Neural progenitor cell (in vitro differentiated cells): ENCODE measurements around the gene NUBPL. TPM values are rescaled to one million over a fixed set of nuclear protein-coding genes. Genes with fewer than 3 reads are reported as not detected.

Source experiments
- DNase-seq: peaks from one replicate; pipeline ENCODE4 v3.0.0-alpha.2; 2016; ENCODE audit warnings: low spot score
- H2AFZ ChIP-seq: fragments of 200-600 bp; sonication (generic); replicated peaks from 2 replicates; pipeline ENCODE4 v1.6.1; 2016; ENCODE audit warnings: antibody characterized with exemption
- H3F3A ChIP-seq: fragments of 200-600 bp; sonication (generic); 2 replicates; pipeline ENCODE4 v1.6.1; 2016; ENCODE audit warnings: antibody characterized with exemption, low read depth
- H3K27ac ChIP-seq: fragments of 200-600 bp; sonication (generic); 2 replicates; pipeline ENCODE4 v1.5.1; 2016; ENCODE audit warnings: mild to moderate bottlenecking
- H3K27me3 ChIP-seq: fragments of 200-600 bp; sonication (generic); 2 replicates; pipeline ENCODE4 v1.6.1; 2016; ENCODE audit warnings: mild to moderate bottlenecking, moderate library complexity
- H3K36me3 ChIP-seq: fragments of 200-600 bp; sonication (generic); 2 replicates; pipeline ENCODE4 v1.5.1; 2016
- H3K4me1 ChIP-seq: fragments of 200-600 bp; sonication (generic); 2 replicates; pipeline ENCODE4 v1.6.1; 2016; ENCODE audit warnings: mixed run types
- H3K4me2 ChIP-seq: fragments of 200-600 bp; sonication (generic); 2 replicates; pipeline ENCODE4 v1.6.1; 2016
- H3K4me3 ChIP-seq: fragments of 200-600 bp; sonication (generic); 2 replicates; pipeline ENCODE4 v1.5.1; 2016
- H3K79me2 ChIP-seq: fragments of 200-600 bp; sonication (generic); 2 replicates; pipeline ENCODE4 v1.6.1; 2016; ENCODE audit warnings: low read depth
- H3K9ac ChIP-seq: fragments of 200-600 bp; sonication (generic); 2 replicates; pipeline ENCODE4 v1.6.1; 2016
- H3K9me3 ChIP-seq: fragments of 200-600 bp; sonication (generic); 2 replicates; pipeline ENCODE4 v1.5.1; 2016; ENCODE audit warnings: low read depth
- H4K20me1 ChIP-seq: fragments of 200-600 bp; sonication (generic); 2 replicates; pipeline ENCODE4 v1.6.1; 2016; ENCODE audit warnings: low read depth
- H3K27ac Mint-ChIP-seq: 3 replicates; pipeline ENCODE4 v1.8.0; 2021; ENCODE audit warnings: mixed read lengths
- H3K27me3 Mint-ChIP-seq: 2 replicates; pipeline ENCODE4 v1.8.0; 2022; ENCODE audit warnings: low read depth, mild to moderate bottlenecking, inconsistent platforms, moderate library complexity, mixed read lengths; ENCODE audit not compliant: insufficient read depth
- H3K36me3 Mint-ChIP-seq: 3 replicates; pipeline ENCODE4 v1.8.0; 2021; ENCODE audit warnings: mixed read lengths
- H3K4me1 Mint-ChIP-seq: 3 replicates; pipeline ENCODE4 v1.8.0; 2021; ENCODE audit warnings: mixed read lengths
- H3K4me3 Mint-ChIP-seq: 3 replicates; pipeline ENCODE4 v1.8.0; 2021; ENCODE audit warnings: mild to moderate bottlenecking, moderate library complexity, mixed read lengths
- H3K9me3 Mint-ChIP-seq: 3 replicates; pipeline ENCODE4 v1.8.0; 2020; ENCODE audit warnings: mixed read lengths
- CTCF ChIP-seq: fragments of 200-600 bp; sonication (generic); IDR thresholded peaks from 2 replicates; pipeline ENCODE4 v1.5.1; 2017; ENCODE audit warnings: antibody characterized with exemption, mild to moderate bottlenecking
- EZH2 ChIP-seq: fragments of 200-600 bp; sonication (generic); IDR thresholded peaks from 2 replicates; pipeline ENCODE4 v1.6.1; 2017; ENCODE audit warnings: antibody characterized with exemption, mild to moderate bottlenecking, moderate library complexity
- EZH2phosphoT487 ChIP-seq: fragments of 200-600 bp; sonication (generic); IDR thresholded peaks from 2 replicates; pipeline ENCODE4 v1.6.1; 2017; ENCODE audit warnings: antibody characterized with exemption
- total RNA-seq: library from RNA; depleted of rRNA; stranded (reverse); fragments of >200 nt; gene quantifications from 2 replicates; pipeline ENCODE4 v1.2.3, GENCODE V29; 2015; ENCODE audit warnings: low replicate concordance

NUBPL gene
- total RNA-seq, 1 donor from 2014 or later: 29.3 TPM

- DNase-seq: no peak
- no peaks in the 10 kb centered on the region for H3K4me1 ChIP-seq
- H3F3A ChIP-seq: no peaks in the 10 kb centered on the region
- no peak overlapping the region for H3K27ac ChIP-seq
- Mint-ChIP-seq H3K9me3 (no peaks in the 10 kb centered on the region), H3K36me3 (no peaks in the 10 kb centered on the region), H3K27me3 (no peaks in the 10 kb centered on the region), H3K4me1 (no peaks in the 10 kb centered on the region), H3K4me3 (no peak overlapping the region), H3K27ac (no peak overlapping the region)
- H3K79me2 ChIP-seq: no peaks in the 10 kb centered on the region
- no peaks in the 10 kb centered on the region for H3K36me3 ChIP-seq
- H3K4me2 ChIP-seq: no peak overlapping the region
- H3K4me3 ChIP-seq: no peak overlapping the region
- H3K27me3 ChIP-seq: no peaks in the 10 kb centered on the region
- no peak overlapping the region for H2AFZ ChIP-seq
- no peak for TF ChIP-seq EZH2
- TF ChIP-seq CTCF: no peak
- TF ChIP-seq EZH2phosphoT487: no peak
- no peak overlapping the region for H3K9ac ChIP-seq
- H4K20me1 ChIP-seq: no peaks in the 10 kb centered on the region
- no peaks in the 10 kb centered on the region for H3K9me3 ChIP-seq
These were observed 11.8 kb downstream of the NUBPL start for GRCh38 chr14:31572955-31573354.

GRCh38 chr14:31576949-31577348 is 15.7 kb downstream of the NUBPL start:
- Mint-ChIP-seq H3K27me3 (no peaks in the 10 kb centered on the region), H3K27ac (no peak overlapping the region), H3K4me1 (peaks cover 9% of the 10 kb centered on the region), H3K36me3 (no peaks in the 10 kb centered on the region), H3K4me3 (no peak overlapping the region), H3K9me3 (no peaks in the 10 kb centered on the region)
- peaks cover 10% of the 10 kb centered on the region for H3K4me1 ChIP-seq
- no peak for DNase-seq
- H4K20me1 ChIP-seq: no peaks in the 10 kb centered on the region
- no peaks in the 10 kb centered on the region for H3K9me3 ChIP-seq
- no peaks in the 10 kb centered on the region for H3K79me2 ChIP-seq
- no peaks in the 10 kb centered on the region for H3K27me3 ChIP-seq
- no peak overlapping the region for H2AFZ ChIP-seq
- TF ChIP-seq CTCF (no peak), EZH2 (no peak), EZH2phosphoT487 (no peak)
- H3K36me3 ChIP-seq: no peaks in the 10 kb centered on the region
- no peak overlapping the region for H3K4me3 ChIP-seq
- H3K9ac ChIP-seq: no peak overlapping the region
- H3F3A ChIP-seq: no peaks in the 10 kb centered on the region
- H3K4me2 ChIP-seq: no peak overlapping the region
- H3K27ac ChIP-seq: no peak overlapping the region

GRCh38 chr14:31578266-31578665 is 17.1 kb downstream of the NUBPL start:
- no peak overlapping the region for H3K9ac ChIP-seq
- H3K4me1 Mint-ChIP-seq: peaks cover 19% of the 10 kb centered on the region

More at GRCh38 chr14:31578266-31578665, 17.1 kb downstream of the NUBPL start:
- Histone ChIP-seq H3K4me2 (no peak overlapping the region), H3K9me3 (no peaks in the 10 kb centered on the region), H2AFZ (no peak overlapping the region), H3K79me2 (no peaks in the 10 kb centered on the region), H3K4me3 (no peak overlapping the region), H4K20me1 (no peaks in the 10 kb centered on the region), H3K27ac (no peak overlapping the region), H3K36me3 (no peaks in the 10 kb centered on the region), H3F3A (peaks cover 5% of the 10 kb centered on the region), H3K4me1 (peaks cover 22% of the 10 kb centered on the region), H3K27me3 (no peaks in the 10 kb centered on the region)
- no peaks in the 10 kb centered on the region for H3K36me3 Mint-ChIP-seq
- no peak for DNase-seq
- H3K4me3 Mint-ChIP-seq: no peak overlapping the region
- no peaks in the 10 kb centered on the region for H3K27me3 Mint-ChIP-seq
- H3K27ac Mint-ChIP-seq: no peak overlapping the region
- no peak for TF ChIP-seq CTCF
- H3K9me3 Mint-ChIP-seq: no peaks in the 10 kb centered on the region
